OCI-LY3 (cell line): Measurements from ENCODE around the gene KLF15.

Experiments used
- CTCF ChIP-seq: fragments of 200-600, 300-600 bp; sonication (generic); IDR thresholded peaks from 2 replicates; pipeline ENCODE4 v1.5.1; 2014; ENCODE audit warnings: antibody characterized with exemption, low read length, low read depth
- EZH2phosphoT487 ChIP-seq: fragments of 200-600 bp; shearing (Covaris generic); IDR thresholded peaks from 2 replicates; pipeline ENCODE4 v1.6.1; 2018; ENCODE audit warnings: antibody characterized with exemption, mixed run types, low read depth

GRCh38 chr3:126380011-126380768 lies 23.0 kb upstream of the KLF15 start:
- TF ChIP-seq CTCF (no peak), EZH2phosphoT487 (no peak)
